Measurements from ENCODE around the gene GOSR1.
"Not testable (repeated sequence)": the region's sequence is repeated elsewhere in the genome, so short reads cannot be mapped to it uniquely, and the experiment has no call there.

GOSR1 gene

GRCh38 chr17:30477083-30477773, at the start of gene GOSR1:
TSS of gene GOSR1 (plus strand) at chr17:30477408. CDS start at chr17:30477434, 26 bp downstream.
- peak; percentile 95 for DNase-seq (ENCODE audit: low spot score)

GRCh38 chr17:30427611-30428010, 49.6 kb upstream of the GOSR1 start:
- DNase-seq (ENCODE audit: low spot score) = no peak

GRCh38 chr17:30429155-30429554, 48.1 kb upstream of the GOSR1 start:
- DNase-seq (ENCODE audit: low spot score) = peak; percentile 81

- peak; percentile 47 for DNase-seq (ENCODE audit: low spot score)
Observed at GRCh38 chr17:30433514-30433913, 43.7 kb upstream of the GOSR1 start.

- DNase-seq (ENCODE audit: low spot score) = no peak
Observed at GRCh38 chr17:30436729-30437128, 40.5 kb upstream of the GOSR1 start.

- no peak for DNase-seq (ENCODE audit: low spot score)
Observed at GRCh38 chr17:30443721-30444120, 33.5 kb upstream of the GOSR1 start.

GRCh38 chr17:30446640-30447039, 30.6 kb upstream of the GOSR1 start:
- not testable (repeated sequence) for DNase-seq (ENCODE audit: low spot score)

- DNase-seq (ENCODE audit: low spot score) = peak; percentile 5
Observed at GRCh38 chr17:30449480-30449879, 27.7 kb upstream of the GOSR1 start.

GRCh38 chr17:30450125-30451027, 26.8 kb upstream of the GOSR1 start:
- no peak for DNase-seq (ENCODE audit: low spot score)

- DNase-seq (ENCODE audit: low spot score) = no peak
Observed at GRCh38 chr17:30454635-30455034, 22.6 kb upstream of the GOSR1 start.

GRCh38 chr17:30458371-30458770, 18.8 kb upstream of the GOSR1 start:
- no peak for DNase-seq (ENCODE audit: low spot score)

GRCh38 chr17:30458797-30459413, 18.3 kb upstream of the GOSR1 start:
- DNase-seq (ENCODE audit: low spot score) = not testable (repeated sequence)

GRCh38 chr17:30468465-30468864, 8.7 kb upstream of the GOSR1 start:
- no peak for DNase-seq (ENCODE audit: low spot score)

- DNase-seq (ENCODE audit: low spot score) = peak; percentile 6
Observed at GRCh38 chr17:30472238-30472890, 4.8 kb upstream of the GOSR1 start.

GRCh38 chr17:30475206-30475605, 2.0 kb upstream of the GOSR1 start:
- DNase-seq (ENCODE audit: low spot score) = no peak

GRCh38 chr17:30476726-30477082, 504 bp upstream of the GOSR1 start:
- DNase-seq (ENCODE audit: low spot score) = peak; percentile 24

- DNase-seq (ENCODE audit: low spot score) = peak; percentile 36
Observed at GRCh38 chr17:30477774-30478115, 537 bp downstream of the GOSR1 start.

- no peak for DNase-seq (ENCODE audit: low spot score)
Observed at GRCh38 chr17:30482555-30482954, 5.3 kb downstream of the GOSR1 start.

GRCh38 chr17:30483159-30483558, 6.0 kb downstream of the GOSR1 start:
- DNase-seq (ENCODE audit: low spot score) = no peak

GRCh38 chr17:30493780-30494179, 16.6 kb downstream of the GOSR1 start:
- DNase-seq (ENCODE audit: low spot score) = no peak

- DNase-seq (ENCODE audit: low spot score) = no peak
Observed at GRCh38 chr17:30495586-30495985, 18.4 kb downstream of the GOSR1 start.

- DNase-seq (ENCODE audit: low spot score) = no peak
Observed at GRCh38 chr17:30503558-30503957, 26.4 kb downstream of the GOSR1 start.

Data from GM03348 (cell line).